GM12892 (cell line): Measurements from ENCODE around the gene BCKDK.

Experiments
- POLR2A ChIP-seq: IDR thresholded peaks from 2 replicates; pipeline ENCODE4 v1.6.1; 2011; ENCODE audit warnings: low read depth, low read length, control low read depth
- POLR2AphosphoS5 ChIP-seq: IDR thresholded peaks from 2 replicates; pipeline ENCODE4 v1.6.1; 2011; ENCODE audit warnings: low read depth, low read length, control low read depth
- TAF1 ChIP-seq: IDR thresholded peaks from 2 replicates; pipeline ENCODE4 v1.6.1; 2011; ENCODE audit warnings: low read depth, mild to moderate bottlenecking, control low read depth, low read length, borderline replicate concordance

- TF ChIP-seq POLR2A (no peak), TAF1 (no peak), POLR2AphosphoS5 (no peak)
These were observed 33.4 kb upstream of the BCKDK start for GRCh38 chr16:31074814-31075183.
